Endothelial cell of hepatic sinusoid (primary cell): ENCODE data around the gene ENPP1.
"Not testable (repeated sequence)": the region's sequence is repeated elsewhere in the genome, so short reads cannot be mapped to it uniquely, and the experiment has no call there.

Experiments used
- in situ Hi-C: cut with HindIII; loops from 2 replicates; pipeline ENCODE4 v1.10.0; 2017; ENCODE audit warnings: low sequenced_read_pairs

The ENPP1 gene

GRCh38 chr6:131861381-131861780, 53.6 kb downstream of the ENPP1 start:
- in situ Hi-C loops = no loop called here

GRCh38 chr6:131862476-131862875, 54.7 kb downstream of the ENPP1 start:
- in situ Hi-C loops = no loop called here

GRCh38 chr6:131867744-131868143, 59.9 kb downstream of the ENPP1 start:
- in situ Hi-C loops = no loop called here

DNA sequence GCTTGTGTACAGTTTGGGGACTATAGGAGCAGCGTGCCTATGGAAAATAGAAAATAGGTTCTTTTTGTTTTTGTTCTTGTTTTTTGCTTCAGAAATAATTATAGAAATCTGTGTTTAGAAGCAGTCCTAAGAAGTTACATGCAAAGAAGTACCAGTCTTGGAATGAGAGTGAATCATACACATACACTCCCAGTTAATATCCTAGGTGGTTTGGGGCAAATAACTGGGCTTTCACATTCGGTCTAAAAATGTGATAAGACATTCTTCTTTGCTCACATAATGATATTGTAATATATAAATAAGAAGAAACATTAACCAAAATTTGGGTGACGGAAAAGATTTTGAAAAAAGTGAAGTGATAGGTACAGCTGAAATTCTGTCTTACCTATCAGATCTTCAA, 61.0 kb downstream of the ENPP1 start:
- in situ Hi-C loops = no loop called here

DNA sequence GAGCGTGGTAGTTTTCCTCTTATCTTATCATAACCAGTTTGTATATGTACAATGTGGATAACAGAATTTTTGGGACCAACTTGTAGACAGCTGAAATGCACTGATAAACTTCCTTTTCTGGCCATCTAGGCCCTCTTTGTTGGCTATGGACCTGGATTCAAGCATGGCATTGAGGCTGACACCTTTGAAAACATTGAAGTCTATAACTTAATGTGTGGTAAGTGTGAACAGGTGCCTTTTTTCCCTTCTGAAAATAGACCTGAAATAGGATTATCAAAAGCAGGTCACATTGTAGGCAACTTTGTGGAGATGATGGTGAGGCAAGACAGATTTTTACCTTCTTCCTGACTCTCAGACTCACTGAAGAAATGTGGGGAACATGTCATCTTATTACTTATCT, 67.8 kb downstream of the ENPP1 start:
- in situ Hi-C loops = no loop called here

DNA sequence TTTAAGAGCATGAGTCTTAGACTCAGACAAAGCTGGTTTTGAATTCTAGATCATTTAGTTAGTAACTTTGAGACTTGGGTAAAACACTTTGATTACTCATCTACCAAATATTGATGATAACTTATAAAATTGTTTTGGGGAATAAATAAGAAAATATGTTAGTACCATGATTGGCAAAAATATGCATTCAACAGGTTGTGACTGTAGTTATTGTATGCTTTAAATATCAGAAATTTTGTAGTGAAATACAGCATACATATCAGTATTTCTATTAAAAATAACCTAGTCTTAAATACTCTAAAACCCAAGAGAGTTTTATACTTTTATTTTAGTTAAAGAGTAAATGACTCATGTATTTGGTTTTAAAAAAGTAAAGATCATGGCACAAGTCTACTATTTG, 68.7 kb downstream of the ENPP1 start:
- in situ Hi-C loops = no loop called here

GRCh38 chr6:131877999-131878789, 70.4 kb downstream of the ENPP1 start:
- in situ Hi-C loops = no loop called here

DNA sequence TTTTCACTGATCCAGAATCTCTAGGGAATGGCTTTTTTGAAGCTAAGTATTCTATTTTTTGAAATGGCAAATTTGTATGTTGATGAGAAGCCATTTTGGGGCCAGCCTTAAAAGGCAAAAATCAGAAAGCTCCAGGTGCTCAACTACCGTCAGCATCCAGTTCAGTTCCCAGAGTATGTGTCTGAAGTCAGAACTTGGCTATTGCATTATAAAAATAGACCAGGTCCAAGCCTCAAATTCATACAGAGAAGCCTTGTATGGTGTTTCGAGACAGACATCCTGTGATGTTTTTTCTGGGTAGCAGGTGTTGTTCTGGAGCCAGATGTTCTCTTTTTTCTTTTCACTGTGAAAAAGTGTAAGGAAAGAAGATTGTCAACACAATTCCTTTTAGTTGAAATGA, 75.2 kb downstream of the ENPP1 start:
- in situ Hi-C loops = no loop called here

- in situ Hi-C loops = no loop called here
These were observed 77.4 kb downstream of the ENPP1 start for GRCh38 chr6:131885237-131885636.

DNA sequence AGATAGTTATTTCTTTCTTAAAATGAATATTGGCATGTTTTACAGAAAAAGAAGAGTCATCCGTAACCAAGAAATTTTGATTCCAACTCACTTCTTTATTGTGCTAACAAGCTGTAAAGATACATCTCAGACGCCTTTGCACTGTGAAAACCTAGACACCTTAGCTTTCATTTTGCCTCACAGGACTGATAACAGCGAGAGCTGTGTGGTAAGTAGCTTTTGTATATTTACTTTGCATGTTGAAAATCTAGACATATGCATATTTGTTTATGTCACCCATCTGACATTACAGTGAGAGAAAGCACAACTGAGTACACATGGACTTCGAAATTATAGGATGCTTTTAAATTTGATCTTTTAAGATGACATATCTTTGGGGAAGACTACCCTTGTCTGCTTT, 78.7 kb downstream of the ENPP1 start:
- in situ Hi-C loops = no loop called here

DNA sequence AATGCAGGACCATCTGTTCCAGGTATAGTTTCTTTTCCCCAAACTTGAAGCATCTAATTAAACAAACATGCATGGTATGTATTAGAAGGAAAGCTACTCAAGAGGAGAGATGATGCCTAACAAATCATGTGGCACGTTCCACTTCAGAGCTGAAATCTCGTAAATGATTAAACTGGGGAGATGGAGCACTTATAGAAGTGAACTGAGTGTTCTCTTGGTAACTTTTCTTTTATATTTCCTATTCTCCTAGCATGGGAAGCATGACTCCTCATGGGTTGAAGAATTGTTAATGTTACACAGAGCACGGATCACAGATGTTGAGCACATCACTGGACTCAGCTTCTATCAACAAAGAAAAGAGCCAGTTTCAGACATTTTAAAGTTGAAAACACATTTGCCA, 82.3 kb downstream of the ENPP1 start:
- in situ Hi-C loops = no loop called here

DNA sequence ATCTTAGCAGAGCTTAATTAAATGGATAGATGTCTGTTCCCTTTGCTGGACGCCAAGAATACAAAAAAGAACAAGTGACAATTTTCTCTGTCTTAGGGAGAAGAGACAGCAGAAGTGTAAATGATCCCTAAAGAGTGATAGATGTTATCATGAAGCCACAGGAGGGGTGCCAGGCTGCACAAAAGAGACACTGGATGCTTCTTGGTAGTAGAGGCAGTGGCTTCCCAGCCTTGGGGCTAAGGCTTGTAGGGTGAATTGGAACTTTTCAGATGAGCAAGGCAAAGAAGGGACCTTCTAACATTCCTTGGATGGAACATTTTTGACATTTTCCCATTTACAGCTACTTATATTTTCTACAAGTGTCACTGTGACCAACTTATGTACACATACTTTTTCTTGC, 85.4 kb downstream of the ENPP1 start:
- in situ Hi-C loops = no loop called here

DNA sequence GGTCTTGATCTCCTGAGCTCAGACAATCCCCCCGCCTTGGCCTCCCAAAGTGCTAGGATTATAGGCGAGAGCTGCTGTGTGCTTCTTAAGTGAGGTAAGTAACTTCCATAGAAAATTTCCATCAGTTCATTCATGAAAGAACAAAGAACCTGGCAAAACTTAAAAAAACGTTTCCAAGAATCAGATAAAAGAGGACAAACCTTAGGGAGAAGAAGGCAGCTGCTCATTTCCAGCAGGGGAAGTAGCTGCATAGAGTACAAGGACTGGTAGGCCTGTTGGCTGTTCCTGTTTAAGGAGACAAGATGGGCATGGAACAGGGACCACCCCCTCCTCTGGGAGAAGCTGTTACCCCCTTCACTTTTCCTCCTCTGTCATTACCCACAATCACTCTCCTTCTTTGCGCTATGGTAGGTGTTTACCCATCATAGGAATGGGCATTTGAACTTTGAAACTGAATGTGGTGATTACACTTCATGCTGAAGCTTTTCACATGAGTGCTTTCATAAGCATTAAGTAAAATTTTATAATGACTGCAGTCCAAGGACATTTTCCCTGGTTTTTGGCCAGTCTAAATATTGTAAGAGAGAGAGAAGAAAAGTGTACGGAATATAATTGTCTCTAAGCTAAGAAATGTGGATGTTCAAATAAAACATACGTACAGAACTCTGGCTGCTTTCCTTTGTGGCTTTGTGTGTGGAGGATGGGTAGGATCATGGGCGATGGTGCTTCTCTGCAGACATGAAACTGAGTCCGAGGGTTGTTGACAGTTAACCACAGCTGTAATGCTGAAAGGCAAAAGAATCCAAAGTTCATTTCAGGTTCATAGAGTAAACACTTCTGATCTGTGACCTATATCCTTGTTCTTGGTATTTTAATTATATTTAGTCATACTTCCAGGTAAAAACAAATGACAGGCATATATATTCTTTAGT, 86.9 kb downstream of the ENPP1 start:
- in situ Hi-C loops = no loop called here

DNA sequence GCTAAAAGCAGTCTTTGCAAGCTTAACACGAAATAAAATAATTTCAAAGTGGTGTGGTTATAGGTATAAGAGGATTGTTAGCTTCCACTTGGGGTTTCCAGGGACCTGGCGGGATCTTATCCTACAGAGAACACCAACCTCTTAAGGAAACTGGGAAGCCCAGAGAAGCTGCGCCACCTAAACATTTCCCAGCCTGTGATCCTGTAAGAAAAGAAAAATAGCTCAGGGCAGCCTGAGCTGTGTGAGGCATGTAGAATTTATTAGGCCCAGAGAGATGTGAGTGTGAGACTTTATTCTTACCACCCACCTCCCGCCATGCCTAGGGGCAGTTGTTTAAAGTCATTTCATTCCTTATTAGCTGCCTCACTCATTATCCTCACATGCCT, 89.2 kb downstream of the ENPP1 start:
- in situ Hi-C loops = no loop called here

GRCh38 chr6:131897621-131898020, 89.8 kb downstream of the ENPP1 start:
- in situ Hi-C loops = no loop called here

- in situ Hi-C loops = no loop called here
These were observed 90.9 kb downstream of the ENPP1 start for GRCh38 chr6:131898718-131899117.

- in situ Hi-C loops = no loop called here
These were observed 92.4 kb downstream of the ENPP1 start for GRCh38 chr6:131900231-131900630.

DNA sequence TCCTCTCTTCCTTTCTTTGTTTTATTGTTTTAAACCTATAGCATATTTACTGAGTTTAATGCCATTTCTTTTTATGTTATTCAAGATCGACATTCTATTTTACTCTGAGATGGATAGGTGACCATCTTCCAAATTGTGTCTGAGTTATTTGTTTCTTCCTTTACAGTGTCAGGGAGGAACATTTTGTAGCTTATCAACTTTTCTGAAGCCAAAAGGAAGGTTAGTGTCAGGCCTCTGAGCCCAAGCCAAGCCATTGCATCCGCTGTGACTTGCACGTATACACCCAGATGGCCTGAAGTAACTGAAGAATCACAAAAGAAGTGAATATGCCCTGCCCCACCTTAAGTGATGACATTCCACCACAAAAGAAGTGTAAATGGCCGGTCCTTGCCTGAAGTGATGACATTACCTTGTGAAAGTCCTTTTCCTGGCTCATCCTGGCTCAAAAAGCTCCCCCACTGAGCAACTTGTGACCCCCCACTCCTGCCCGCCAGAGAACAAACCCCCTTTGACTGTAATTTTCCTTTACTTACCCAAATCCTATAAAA, 93.6 kb downstream of the ENPP1 start:
- in situ Hi-C loops = not testable (repeated sequence)

DNA sequence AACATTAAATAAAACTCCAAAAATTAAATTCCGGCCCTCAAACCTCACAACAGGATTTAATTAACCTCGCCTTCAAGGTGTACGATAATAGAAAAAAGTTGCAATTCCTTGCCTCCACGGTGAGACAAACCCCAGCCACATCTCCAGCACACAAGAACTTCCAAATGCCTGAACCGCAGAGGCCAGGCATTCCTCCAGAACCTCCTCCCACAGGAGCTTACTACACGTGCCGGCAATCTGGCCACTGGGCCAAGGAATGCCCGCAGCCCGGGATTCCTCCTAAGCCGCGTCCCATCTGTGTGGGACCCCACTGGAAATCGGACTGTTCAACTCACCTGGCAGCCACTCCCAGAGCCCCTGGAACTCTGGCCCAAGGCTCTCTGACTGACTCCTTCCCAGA, 95.9 kb downstream of the ENPP1 start:
- in situ Hi-C loops = not testable (repeated sequence)

GRCh38 chr6:131908787-131909186, 101.0 kb downstream of the ENPP1 start:
- in situ Hi-C loops = not testable (repeated sequence)

DNA sequence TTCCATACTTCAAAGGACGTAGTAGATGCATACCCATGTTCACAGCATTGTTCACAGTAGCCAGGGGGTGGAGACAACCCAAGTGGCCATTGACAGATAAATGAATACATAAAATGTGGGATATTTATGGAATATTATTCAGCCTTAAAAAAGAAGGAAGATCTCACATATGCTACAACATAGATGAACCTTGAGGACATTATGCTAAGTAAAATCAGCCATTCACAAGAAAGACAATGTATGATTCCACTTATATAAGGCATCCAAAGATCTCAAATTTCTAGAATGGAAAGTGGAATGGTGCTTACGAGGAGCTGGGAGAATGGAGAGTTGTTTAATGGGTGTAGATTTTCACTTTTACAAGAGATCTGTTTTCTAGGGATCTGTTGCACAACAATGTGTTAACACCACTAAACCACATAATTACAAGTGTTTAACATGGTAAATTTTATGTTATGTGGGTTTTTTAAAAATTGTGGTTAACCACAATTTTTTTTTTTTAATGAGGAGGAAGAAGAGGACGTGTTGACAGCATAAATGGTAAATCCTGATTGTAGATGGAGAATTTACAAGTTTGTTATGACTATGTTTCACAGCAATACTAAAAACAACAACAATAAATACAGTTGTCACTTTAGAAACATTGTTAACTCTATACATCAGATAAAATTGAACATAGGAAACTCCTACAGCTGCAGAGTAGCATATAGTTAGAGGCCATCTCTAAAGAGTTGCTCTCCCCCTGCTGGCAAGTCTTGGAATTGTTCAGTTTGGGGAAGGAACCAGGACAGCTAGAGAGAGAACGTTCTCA, 101.8 kb downstream of the ENPP1 start:
- in situ Hi-C loops = no loop called here
